ELR (cell line): ENCODE measurements around the gene PMM1.
"Not testable (repeated sequence)": the region's sequence is repeated elsewhere in the genome, so short reads cannot be mapped to it uniquely, and the experiment has no call there.

ENCODE experiments used
- DNase-seq: peaks from one replicate; pipeline ENCODE4 v3.0.0-alpha.2; 2015; ENCODE audit warnings: low read depth

The PMM1 gene

DNA sequence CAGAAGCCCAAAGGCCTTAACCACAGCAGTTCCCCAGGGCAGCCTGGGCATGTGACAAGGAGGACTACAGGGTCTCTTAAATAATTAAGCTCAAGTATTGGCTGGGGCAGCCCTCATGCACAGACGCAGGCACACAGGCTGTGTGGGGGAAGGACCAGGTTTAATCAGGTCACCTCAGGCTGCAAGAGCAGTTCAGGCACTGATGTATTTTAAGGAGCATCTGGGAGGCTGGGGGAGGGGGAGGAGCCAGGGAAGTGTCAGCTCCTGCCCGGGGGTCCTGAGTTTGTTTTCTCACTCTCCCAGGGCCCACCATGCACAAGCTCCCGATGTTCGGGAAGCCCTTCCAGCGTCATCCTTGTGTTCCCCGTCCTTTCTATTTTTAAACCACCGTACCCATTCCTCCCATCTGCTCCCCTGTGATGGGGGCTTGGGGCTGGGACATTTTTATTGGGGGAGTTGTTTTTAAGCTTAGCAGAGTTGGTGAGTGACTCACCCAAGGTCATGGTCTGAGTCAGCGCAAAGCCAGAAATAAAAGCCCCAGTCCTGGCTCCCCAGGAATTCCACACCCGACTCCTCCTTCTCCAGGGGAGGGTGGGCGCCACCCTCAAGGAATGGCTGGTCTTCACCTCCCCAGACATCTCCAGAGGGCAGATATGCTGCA is 26.5 kb downstream of the PMM1 start:
- peak; percentile 89 for DNase-seq

DNA sequence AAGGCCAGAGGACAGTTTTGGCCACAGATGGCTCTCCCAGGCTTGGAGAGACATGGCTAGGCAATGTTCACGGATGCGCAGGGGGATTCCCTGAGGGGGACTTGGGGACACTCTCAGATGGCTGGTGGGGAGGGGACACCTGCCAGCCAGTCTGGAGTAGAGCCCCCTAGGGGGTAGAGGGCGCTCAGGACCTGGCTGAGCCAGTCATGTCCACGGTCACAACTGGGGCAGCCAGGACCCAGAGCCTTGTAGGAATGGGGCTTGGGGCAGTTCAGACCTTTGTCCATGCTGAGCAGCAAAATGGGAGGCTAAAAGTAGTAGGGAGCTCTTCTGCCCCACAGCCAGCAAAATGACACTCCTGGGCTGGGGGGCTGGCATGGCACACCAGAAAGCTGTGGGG is 27.2 kb downstream of the PMM1 start:
- no peak for DNase-seq

DNA sequence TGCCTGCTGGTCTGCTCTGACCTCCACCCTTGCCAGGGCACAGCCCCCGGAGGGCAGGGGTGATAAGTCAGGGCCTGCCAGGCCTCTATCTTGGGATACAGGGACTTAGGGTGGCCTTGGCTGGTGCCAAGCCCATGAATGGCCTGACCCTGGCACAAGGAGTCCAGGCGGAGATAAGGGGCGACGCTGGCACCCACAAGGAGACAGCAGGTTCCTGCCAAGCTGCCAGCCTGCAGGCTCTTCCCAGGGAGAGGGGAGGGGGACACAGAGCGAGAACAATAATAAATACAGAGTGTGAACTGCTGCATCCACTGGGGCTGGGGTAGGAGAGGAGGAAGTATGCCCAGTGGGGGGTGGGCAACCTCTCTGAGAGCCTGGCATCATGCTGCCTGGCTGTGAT is 27.9 kb downstream of the PMM1 start:
- DNase-seq = no peak

DNA sequence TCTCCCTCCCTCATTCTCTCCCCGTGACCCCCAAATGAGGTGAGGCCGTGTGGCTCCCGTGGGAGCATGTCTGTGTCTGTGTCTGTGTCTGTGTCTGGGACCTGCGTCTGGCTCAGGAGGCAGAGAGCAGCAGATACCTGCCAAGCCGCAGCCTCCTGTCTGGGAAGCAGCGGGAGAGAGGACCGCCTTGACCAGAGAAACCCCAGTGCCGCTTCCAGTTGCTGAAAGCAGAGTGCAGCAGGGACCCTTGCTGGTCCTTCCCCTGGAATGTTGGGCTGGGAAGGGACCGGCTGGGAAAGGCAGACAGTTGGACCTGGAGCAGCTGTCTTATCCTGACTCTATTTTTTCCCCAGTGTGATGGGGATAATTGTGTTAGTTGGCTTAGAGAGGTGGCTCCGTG is 28.3 kb downstream of the PMM1 start:
- no peak for DNase-seq

DNA sequence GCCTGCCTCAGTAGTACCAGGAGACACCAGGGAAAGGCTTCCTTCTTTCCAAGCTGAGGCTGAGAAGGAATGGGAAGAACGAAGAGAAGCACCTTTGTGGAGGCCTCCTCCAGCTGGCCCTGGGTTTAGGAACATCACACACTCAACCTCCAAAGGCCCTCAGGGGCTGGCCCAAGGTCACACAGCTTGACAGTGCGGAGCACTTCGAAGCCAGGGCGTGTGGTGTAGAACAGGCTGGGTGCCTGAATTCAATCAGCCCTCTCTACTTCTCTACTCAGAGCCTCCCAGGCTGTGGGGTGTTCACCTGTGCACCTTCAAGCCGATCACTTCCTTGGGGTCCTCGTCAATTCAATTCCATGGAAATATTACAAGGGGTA is 29.6 kb downstream of the PMM1 start:
- DNase-seq = no peak

DNA sequence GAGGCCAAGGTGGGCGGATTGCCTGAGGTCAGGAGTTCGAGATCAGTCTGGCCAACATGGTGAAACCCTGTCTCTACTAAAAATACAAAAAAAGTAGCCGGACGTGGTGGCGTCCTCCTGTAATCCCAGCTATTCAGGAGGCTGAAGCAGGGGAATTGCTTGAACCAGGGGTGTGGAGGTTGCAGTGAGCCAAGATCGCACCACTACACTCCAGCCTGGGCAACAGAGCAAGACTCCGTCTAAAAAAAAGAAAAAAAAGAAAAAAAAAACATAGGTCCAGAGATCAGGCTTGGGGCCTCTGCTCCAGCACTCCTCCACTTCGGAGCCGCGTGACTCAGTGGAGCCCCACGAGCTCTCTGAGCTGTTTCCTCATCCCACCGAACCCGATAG is 31.4 kb downstream of the PMM1 start:
- DNase-seq = not testable (repeated sequence)

DNA sequence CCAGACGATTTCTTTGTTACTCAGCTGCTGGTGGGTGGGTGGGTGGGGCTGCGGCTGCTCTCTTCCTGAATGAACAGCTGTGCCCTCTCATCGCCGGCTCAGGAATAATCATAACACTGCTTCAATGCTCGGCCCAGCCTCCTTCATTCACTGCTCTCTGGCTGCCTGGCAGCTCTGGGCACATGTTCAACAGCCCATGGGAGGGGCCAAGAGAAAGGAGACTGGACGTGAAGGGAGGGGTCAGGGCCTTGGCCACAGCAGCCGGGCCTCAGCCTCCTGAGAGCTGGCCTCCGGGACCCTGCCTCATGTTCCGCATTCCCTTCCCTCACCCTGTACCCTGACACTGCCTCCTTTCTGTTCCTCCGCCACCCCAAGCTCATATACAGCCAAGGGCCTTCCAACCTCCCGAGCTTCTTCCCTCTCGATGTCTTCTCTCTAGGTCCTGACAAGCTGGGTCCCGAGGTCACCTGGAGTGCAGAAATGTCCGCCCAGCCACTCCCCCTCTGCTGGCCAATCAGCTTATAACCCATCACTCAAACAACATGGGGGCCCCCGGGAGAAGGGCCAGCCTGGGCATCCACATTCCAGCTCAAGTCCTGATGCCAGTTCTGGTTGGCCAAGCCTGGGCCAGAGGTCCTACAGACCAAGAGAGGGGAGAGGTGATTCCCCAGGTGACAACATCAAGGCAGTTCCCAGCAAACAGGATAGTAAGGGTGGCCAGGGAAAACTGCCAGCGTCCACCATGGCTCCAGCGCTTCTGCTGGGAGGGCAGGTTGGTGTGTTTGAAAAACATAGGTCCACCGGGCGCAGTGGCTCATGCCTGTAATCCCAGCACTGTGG is 32.0 kb downstream of the PMM1 start:
- peak; percentile 70 for DNase-seq

DNA sequence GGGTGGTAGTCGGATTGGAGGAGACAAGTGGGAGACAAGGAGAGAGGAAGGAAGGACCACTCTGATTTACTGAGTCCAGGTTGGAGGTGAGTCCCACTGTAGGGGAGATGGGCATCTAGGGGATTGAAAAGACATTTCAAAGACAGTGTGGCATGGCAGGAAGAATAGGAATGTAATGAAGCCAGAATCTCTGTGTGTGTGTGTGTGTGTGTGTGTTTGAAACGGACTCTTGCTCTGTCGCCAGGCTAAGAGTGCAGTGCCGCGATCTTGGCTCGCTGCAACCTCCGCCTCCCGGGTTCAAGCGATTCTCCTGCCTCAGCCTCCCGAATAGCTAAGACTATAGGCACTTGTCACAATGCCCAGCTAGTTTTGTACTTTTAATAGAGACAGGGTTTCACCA is 33.1 kb downstream of the PMM1 start:
- no peak for DNase-seq

DNA sequence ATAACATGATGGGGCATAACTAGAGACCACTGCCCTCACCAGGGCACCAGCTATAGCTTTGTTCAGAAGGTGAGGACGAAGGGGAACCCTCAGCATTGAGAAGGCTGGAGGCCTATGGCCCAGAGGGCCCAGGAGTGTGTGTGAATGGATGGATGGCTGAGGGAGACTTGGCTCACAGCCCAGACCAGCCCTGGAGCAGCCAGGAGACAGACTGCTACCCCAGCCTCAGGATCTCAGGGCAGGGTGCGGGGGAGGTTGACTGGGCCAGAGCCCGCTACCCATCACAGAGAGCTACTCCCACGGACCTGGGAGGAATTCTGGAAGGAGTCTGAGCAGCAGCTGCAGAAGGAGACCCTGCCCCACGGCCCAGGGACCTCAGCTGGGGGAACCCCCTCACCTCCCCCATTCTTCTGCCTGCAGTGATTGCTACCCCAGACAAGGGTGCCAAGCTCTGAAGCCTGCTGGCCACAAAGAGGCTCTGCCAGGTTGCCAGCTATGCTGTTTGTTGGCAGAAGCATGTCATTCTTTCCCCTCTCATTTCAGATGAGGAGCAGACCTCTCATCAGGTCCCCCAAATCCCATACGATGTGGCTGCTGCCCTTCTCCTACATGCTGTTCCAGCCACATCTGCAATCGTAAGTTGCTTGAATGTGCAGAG is 34.2 kb downstream of the PMM1 start:
- DNase-seq = no peak

DNA sequence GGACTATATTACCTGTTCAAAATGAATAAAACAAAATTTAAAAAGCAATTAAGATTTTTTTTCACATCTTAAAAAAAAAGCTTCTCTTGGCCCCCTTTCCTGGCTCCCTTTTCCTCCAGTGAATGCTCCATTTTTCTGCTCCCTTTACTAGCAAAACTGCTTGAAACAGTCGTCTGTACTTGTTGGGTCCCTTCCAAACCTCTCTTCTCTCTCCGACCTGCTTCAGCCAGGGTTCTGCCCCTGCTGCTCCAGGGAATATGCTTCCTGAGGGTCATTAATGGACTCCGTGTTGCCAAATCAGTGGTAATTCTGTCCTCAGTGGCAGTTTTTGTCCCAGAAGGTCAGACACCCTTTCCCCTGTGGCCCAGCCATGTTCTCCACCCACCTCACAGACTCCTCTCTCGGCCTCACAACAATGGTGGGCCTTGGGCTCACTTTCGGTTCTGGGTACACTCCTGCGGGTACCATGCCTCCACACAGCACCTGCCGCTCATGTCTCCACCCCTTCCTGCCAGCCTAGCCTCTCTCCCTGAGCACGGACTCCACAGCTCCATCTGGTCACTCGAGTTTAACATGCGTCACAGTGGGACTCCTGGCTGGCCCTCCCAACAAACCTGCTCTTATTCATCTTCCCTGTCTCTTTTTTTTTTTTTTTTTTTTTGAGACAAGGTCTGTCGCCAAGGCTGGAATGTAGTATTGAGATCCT is 37.6 kb downstream of the PMM1 start:
- DNase-seq = no peak

DNA sequence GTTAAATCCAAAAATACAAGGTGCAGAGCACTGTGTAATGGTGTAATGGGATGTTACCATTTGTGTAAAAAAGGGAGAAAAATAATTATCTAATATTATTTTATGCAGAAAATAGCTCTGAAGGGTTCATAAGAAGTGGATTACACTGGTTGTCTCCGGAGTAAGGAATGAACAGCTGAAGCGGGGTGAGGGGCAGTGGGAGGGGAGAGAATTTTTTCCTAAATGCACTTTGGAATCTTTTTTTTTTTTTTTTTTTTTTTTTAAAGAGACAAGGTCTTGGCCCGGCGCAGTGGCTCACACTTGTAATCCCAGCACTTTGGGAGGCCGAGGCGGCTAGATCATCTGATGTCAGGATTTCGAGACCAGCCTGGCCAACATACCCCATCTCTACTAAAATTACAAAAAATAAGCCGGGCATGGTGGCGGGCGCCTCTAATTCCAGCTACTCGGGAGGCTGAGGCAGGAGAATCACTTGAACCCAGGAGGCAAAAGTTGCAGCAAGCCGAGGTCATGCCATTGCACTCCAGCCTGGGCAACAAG is 38.6 kb downstream of the PMM1 start:
- no peak for DNase-seq

DNA sequence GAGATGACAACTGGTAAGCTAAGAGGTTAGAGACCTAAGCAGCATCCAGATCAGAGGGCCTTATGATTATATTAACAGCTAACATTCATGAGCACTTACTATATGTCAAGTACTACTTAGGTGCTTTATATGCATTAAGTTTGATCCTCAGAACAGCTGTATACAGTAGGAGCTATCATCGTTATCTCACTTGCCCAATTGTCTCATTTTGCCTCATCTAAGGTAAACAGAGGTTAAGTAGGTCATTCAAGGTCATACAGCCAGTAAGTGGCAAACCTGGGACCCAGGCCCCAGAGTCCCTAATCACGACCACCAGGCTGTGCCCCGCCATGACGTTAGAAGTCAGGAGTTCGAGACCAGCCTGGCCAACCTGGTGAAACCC is 40.8 kb downstream of the PMM1 start:
- no peak for DNase-seq

DNA sequence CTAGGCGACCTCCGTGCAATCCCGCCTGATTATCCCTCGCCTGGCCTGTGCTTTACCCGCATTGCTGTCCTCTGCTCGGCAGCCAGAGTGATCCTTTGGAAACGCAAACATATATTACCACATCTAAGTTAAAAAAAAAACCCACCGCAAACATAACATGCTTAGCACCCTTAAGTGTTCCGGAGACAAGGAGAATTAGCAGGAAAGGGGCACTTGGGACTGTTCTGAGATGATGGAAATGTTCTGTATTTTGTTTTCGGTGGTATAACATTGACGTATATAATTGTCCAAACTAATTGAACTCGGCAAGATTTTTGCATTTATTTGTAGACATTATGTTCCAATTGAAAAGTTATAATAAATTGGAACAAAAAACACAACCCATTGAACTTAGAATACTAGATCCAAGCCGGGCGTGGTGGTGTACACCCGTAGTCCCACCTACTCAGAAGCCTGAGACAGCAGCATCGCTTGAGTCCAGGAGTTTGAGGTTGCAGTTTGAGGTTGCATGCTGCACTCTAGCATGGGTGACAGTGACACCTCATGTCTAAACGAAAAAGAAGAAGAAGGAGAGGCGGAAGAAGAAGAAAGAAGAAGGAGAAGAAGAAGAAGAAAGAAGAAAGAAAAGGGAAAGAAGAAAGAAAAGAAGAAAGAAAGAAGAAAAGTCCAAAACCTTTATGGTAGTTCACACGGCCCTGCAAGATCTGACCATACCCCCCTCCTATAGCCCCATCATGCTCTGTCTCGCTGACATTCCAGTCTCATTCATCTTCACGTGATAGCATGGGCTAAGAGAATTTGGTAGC is 44.8 kb downstream of the PMM1 start:
- peak; percentile 53 for DNase-seq

DNA sequence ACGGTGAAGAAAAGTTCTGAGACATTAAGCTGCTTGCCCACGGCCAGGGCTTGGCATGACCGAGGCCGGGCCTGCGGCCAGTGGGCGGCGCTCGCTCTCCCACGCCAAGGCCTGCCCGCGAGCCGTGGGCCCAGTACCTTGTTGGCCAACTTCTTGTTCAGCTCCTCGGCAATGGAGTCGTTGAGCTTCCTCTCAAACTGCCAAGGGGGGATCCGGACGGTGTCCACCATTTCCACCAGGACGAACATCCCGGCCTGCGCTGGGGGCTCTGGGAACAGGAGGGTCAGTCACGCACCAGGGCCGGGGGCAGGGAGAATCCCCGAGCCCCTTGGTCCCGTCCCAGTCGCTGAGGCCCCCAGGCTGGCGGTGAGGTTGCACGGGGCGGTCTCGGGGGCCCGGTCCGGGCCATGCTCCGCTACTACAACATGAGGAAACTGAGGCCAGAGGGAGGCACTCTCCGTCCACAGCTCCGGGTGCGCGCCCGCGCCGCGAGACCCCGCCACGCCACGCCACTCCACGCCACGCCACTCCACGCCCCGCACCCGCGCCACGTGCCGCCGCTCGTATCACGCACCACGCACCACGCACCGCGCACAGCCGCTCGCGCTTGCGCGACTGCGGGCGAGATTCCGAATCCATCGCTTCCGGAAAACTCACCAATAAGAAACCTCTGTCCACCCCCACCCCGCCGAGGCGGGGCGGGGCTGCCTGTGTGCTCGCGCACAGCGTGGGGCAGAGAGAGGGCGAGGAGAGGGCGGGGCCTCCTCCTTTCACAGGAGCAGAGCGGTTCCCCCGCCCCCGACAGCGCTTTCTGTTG is 45.6 kb downstream of the PMM1 start, which contains the start of gene POLR3H:
Gene POLR3H (minus strand): TSS at position 617 of the 817 bp plus-strand sequence. CDS start 369 bp downstream, at position 248.
- DNase-seq = peak; percentile 98

DNA sequence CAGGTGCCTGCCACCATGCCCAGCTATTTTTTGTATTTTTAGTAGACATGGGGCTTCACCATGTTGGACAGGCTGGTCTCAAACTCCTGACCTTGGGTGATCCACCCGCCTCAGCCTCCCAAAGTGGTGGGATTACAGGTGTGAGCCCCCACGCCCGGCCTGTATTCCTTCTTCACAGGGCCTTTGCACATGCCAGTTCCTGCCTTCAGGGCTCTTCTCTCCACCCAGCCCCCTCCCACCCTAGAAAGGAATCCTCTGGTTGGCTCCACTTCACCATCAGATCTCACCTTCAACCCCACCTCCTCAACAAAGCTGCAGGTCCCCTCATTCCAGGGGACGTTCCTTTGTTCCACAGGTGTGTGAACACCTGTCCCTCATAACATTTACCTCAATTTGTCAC is 47.4 kb downstream of the PMM1 start:
- DNase-seq = no peak

DNA sequence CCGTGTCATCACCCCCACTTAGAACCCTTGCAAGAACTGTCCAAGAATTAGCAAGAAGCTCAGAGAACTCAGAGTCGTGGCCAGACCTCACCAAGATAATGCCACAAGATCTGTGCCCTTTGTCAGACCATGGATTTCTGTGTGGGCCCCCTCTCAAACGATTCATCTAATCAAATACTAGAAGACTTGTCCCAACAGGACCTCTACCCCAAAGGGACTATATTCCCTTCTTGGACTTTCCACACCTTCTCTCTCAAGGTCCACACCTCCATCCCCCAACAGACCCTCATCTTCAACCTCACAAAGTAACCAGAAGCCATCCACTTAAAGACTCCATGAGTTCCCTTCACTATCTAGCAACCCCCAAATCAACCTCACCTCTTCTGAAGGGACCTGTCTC is 48.2 kb downstream of the PMM1 start:
- no peak for DNase-seq

DNA sequence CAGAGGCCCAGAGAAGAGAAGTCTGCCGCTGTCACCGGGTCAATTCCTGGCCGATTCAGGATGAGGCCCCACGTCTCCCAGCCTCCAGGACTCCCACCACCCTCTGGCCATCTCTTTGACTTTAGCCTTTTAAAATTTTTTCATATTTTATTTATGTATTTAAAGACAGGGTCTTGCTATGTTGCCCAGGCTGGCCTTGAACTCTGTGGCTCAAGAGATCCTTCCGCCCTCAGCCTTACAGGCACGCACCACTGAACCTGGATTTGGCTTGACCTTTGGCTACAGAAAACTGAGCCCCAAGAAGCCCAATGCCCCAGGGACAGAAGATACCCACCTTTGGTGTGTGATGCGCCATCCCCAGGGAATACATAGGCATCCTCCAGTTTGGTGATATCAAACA is 49.3 kb downstream of the PMM1 start:
- no peak for DNase-seq

DNA sequence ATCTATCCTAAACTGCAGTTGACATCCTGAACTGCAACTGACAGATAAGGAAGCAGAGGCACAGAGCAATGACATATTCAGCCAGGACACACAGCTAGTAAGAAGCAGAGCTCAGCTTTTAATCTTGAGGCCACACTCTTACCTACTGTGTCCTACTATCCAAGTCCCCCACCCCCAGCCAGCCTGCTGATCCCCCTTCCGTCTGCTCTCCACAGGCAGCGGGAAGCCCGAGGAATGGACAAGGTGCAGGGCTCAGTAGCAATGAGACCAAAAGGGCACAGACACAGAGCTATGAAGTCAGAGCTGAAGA is 49.7 kb downstream of the PMM1 start:
- DNase-seq = no peak

DNA sequence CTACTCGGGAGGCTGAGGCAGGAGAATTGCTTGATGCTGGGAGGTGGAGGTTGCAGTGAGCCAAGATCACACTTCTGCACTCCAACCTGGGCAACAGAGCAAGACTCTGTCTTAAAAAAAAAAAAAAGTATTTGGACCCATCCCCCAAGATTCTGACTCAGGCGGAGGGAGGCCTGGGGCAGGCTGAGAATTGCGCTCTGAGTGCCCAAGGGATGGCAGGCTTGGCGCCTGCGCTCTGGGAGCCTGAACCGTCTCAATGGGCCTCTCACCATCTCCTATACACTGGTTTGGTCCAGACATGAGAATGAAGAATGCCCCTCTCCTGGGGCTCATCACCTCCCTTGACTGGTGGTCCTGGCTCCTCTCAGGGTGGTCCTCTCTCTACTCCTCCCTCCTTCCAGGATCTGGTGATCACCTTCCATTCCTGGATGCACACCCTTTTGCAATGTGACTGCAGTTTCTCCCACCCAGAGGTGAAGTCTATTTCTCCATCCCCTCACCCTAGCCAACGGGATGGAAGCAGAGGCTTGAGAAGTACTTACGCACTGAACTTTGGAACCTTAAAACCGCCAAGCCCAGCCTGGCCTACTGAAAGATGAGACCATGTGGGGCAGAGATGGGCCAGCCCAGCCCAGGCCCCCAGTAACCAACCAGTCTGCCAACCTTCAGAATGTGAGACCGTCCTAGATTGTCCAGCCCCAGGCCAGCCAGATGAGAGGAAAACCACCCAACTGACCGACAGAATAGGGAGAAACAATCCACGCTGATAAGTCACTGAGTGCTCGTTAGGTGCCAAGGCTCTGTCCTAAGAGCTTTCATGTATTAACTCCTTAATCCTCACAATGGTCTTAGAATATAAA is 50.3 kb downstream of the PMM1 start:
- no peak for DNase-seq

DNA sequence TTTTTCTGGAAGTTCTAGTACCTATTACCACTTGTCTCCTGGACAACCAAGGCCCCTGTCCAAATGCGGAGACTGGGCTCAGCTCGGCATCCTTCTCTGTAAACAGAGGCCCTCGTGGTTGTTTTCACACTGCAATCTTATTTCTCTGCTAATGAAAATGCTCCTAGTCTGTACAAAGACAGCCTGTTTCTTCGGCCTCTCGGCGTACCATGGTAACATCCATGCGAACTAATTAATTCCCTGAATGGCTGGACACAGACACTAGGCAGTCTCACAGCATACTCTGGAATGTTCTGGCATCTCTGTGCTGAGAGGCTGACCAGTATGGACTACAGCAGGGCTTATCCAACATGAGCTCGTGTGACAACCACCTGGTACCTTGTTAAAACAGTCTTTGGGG is 51.1 kb downstream of the PMM1 start:
- DNase-seq = no peak
